ENCODE measurements around the gene CRBN.

The CRBN gene

DNA sequence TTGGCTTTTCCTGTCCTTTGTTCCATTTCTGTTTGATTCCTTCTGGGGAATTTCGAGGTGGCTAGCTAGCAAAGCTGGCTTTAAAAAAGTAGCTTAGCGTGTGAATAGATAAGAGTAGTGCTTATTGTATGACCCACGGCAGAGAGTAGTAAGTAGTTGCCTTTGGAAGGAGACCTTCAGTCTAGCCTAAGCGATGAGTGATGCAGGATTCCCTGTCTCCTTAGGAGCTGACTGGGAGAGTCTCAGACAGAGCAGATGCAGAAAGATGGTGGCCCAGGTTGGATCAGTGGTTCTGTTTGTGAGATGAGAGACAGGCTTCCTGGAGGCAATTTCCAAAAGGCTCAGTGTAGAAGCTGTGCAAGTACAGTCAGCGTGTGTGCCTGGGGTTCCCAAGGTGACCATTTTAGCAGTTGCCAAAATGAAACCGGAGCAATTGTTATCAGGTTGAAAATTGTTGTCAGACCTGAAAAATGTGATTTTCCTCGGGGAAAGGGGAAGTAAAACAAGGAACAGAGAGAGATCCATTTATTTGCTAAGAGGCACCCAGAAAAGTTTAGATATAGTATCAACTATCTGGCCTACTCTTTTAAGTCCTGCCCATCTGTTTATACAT lies 68.6 kb downstream of the CRBN start:
- no peak overlapping the region for H3K4me3 ChIP-seq (ENCODE audit: low read length)
- TF ChIP-seq ZNF274 (IDR thresholded peaks at IDR 0.05; ENCODE audit: low read depth, low read length) = no peak

DNA sequence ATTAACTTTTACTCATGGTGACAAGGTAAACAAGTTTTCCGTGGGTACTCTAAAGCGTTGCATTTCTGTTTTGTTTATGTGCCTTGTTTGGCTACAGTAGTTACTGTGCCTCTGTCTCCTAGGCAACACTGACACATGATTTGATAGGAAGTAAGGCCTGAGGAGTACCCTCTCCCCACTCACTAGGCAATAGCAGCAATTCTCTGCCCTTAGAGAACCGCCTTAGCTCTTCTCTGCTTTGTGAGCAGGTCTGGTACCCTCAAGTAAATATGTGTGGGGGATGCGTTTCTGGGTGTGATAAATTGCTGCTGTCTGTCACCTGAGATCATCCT lies 69.2 kb downstream of the CRBN start, which contains the start of gene IL5RA:
Gene IL5RA (minus strand): TSS at position 76 of the 332 bp plus-strand sequence. CDS start 5,390 bp downstream, outside the sequence.
- no peak within 1 kb of the TSS for H3K4me3 ChIP-seq (ENCODE audit: low read length)
- no peak for TF ChIP-seq ZNF274 (IDR thresholded peaks at IDR 0.05; ENCODE audit: low read depth, low read length)

DNA sequence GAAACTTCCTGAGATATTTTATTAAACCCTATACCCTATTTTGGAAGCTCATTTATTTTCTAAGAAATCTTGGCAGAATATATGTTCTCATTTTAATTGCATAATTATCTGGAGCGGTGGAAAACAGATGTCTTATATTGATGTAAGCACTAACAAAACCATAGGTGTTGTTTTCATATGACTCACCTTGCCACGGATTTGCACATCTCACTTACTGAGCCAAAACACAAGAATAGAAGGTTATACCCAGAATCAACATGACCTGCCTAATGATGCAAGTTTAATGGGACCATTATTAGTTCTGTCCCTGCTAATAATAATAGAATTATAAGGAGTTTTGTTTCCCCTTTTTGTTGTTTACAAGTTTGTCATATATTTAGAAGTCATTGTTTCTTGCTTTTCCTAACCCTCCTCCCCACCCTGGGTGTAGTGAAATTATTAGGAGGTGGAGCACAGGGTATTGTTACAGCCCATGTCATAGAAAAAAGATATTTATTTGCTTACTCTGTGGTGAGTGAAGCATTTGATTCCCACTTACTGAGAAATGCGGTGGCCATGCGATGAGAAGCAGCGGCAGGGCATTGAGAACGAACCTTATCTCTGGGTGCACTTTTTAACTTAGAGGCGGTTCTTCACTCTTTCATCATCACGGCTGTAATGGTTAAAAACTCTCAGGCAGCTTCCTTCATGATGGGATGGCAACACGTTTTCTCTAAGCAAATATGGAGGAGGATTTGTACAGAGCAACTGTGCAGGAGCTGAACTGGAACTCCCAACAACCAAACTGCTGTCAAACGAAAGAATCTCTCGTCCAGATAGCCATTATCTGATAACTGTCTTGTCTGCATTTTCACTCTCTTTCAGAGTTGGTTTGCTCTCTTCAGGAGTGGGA lies 69.8 kb downstream of the CRBN start:
- H3K4me3 ChIP-seq (ENCODE audit: low read length) = no peak overlapping the region
- TF ChIP-seq ZNF274 (IDR thresholded peaks at IDR 0.05; ENCODE audit: low read depth, low read length) = no peak

DNA sequence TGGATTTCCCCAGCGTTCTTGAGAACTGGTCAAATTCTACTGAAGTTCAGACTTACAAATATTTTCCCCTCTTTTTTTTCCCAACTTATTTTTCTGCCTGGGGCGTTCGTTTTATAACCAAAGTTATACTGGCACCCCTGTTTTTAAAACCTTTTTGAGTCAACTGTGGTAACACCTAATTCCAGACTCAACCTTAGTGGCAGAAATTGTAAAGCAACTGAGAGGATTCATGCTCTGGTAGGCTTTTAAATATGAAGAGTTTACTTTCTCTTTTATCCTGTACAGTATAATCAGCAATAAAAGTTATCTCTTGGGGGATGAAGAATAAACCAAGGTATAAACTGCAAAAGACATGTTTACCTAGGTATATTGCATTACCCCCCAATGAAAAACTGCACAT lies 71.6 kb downstream of the CRBN start:
- no peak for TF ChIP-seq ZNF274 (IDR thresholded peaks at IDR 0.05; ENCODE audit: low read depth, low read length)

DNA sequence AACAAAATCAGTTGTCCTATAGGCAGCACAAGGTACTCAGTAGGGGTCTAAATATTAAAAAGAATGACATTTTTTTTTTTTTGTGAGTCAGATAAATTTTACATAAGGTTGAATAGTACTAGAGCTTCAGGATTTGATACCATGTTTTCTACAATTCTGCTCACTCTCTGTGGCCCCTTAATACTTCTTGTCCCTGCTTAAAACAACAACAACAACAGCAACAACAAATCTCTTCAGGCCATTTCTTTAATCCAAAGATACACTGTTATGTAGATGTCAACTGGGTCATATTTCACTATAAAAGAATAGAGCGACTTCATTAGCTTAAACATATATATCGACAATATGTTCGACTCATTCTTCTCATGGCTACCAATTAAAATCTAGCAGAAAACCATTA lies 72.3 kb downstream of the CRBN start:
- no peak overlapping the region for H3K4me3 ChIP-seq (ENCODE audit: low read length)
- no peak for TF ChIP-seq ZNF274 (IDR thresholded peaks at IDR 0.05; ENCODE audit: low read depth, low read length)

More for the DNA sequence above, 71.6 kb downstream of the CRBN start:
- no peak overlapping the region for H3K4me3 ChIP-seq (ENCODE audit: low read length)

DNA sequence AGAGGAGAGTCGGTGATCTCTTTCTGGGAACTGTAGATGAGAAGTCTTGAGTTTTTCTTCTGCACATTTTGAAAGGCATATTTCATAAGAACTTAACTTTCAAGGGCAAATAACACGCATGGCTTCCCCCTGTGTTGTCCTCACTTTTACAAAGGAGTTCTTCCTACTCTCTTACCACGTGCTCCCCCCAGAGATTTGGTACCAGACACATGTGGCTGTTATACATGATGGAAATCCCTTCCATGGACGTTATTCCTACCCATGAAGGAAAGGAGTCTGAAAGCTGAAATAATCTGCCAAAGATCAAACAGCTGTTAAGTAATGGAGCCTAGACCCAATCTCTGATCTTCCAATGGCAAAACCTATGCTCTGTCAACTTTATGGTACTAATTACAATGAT lies 73.7 kb downstream of the CRBN start:
- no peak overlapping the region for H3K4me3 ChIP-seq (ENCODE audit: low read length)
- no peak for TF ChIP-seq ZNF274 (IDR thresholded peaks at IDR 0.05; ENCODE audit: low read depth, low read length)

DNA sequence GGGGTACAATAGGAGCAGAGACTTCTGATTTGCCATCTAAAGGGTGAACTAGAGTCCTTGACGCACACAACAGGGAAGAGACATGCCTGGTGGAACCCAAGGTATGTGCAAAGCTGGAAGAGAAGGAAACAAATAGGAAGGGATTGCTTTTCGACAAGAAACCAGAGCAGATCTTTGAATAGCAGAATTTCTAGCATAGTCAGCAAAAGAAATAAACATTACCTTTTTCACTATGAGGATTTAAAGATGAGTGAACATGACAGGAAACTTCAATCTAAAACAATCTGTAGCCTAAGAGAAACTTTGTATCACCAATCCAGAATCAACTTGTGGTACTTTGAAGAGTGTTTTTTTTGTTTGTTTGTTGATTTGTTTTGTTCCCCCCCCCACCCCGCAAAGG lies 74.2 kb downstream of the CRBN start:
- TF ChIP-seq ZNF274 (IDR thresholded peaks at IDR 0.05; ENCODE audit: low read depth, low read length) = no peak
- no peak overlapping the region for H3K4me3 ChIP-seq (ENCODE audit: low read length)

DNA sequence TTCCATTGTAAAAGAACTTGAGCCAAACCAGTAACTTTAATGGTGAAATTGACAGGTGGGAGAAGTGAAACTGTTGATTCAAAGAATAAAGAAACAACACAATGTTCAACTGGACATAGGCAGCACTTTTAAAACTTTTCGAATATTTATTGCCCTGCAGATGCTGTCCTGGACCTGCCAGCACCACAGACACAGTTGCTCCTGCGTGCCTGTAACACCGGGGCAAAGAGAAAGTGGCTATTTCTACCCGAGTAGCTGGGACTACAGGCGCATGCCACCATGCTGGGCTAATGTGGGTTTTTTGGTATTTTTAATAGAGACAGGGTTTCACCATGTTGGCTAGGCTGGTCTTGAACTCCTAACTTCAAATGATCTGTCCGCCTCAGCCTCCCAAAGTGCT lies 76.7 kb downstream of the CRBN start:
- TF ChIP-seq ZNF274 (IDR thresholded peaks at IDR 0.05; ENCODE audit: low read depth, low read length) = no peak
- H3K4me3 ChIP-seq (ENCODE audit: low read length) = no peak overlapping the region

DNA sequence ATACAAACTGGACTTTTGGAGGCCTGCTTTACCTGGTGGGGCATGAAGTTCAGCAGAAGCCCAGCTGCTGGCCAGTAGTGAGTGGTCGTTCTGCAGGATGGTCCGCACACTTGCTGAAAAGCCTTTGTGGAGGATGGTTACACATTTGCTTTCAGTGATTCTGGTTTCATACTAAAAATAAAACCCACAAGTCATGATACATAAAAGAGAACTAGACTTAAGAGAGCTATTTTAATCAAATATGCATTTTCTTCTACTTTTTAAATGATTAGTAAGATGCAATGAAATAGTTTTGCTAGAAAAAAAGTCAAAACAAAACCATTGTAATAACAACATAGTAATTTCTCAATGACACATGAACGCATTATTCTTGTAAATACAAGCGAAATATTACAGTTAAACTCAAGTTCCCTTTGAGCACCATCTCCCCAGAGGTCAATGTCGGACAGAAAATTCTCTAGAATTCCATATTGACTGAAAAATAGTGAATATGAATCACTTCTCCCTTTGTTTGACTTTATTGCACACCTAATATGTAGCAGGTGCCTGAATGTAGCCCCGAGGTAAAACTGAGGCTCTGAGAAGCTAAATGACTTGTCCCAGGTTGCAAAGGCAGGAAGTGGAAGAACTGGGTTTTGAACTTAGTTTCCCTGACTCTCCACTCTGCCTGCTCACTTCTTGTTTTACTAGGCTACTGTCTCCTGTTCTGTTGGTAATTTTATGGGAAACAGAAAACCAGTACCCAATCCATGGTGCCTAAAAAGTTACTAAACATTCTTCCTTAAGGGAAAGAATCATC lies 77.6 kb downstream of the CRBN start:
- TF ChIP-seq ZNF274 (IDR thresholded peaks at IDR 0.05; ENCODE audit: low read depth, low read length) = no peak
- no peak overlapping the region for H3K4me3 ChIP-seq (ENCODE audit: low read length)

Data from GM08714 (cell line).